CD4-positive, alpha-beta T cell treated with Interleukin-6 for 4 hours (primary cell): ENCODE data around the gene INHBB.
A peak's percentile ranks its signal among the peaks of the same experiment; 100 is the strongest.
"Not testable (repeated sequence)": the region's sequence is repeated elsewhere in the genome, so short reads cannot be mapped to it uniquely, and the experiment has no call there.

Experiments
- DNase-seq: peaks from one replicate; pipeline ENCODE4 v3.0.0-alpha.2; 2020; ENCODE audit warnings: mixed read lengths

The INHBB gene

GRCh38 chr2:120346026-120346666 is at the start of gene INHBB:
Gene INHBB, plus strand, starts transcription at chr2:120346136. Its CDS starts 53 bp downstream, at chr2:120346189.
- DNase-seq: no peak

GRCh38 chr2:120298173-120298835 is 47.6 kb upstream of the INHBB start:
- no peak for DNase-seq

GRCh38 chr2:120299004-120299403 is 46.9 kb upstream of the INHBB start:
- no peak for DNase-seq

GRCh38 chr2:120299561-120299960 is 46.4 kb upstream of the INHBB start:
- DNase-seq: no peak

- DNase-seq: no peak
Observed at GRCh38 chr2:120300385-120300784, 45.6 kb upstream of the INHBB start.

GRCh38 chr2:120301284-120301683 is 44.7 kb upstream of the INHBB start:
- DNase-seq: no peak

GRCh38 chr2:120302301-120302700 is 43.6 kb upstream of the INHBB start:
- DNase-seq: no peak

- DNase-seq: no peak
Observed at GRCh38 chr2:120303177-120303576, 42.8 kb upstream of the INHBB start.

- no peak for DNase-seq
Observed at GRCh38 chr2:120305296-120305695, 40.6 kb upstream of the INHBB start.

GRCh38 chr2:120305937-120306490 is 39.9 kb upstream of the INHBB start:
- no peak for DNase-seq

- no peak for DNase-seq
Observed at GRCh38 chr2:120307482-120307881, 38.5 kb upstream of the INHBB start.

- DNase-seq: no peak
Observed at GRCh38 chr2:120308038-120308910, 37.7 kb upstream of the INHBB start.

GRCh38 chr2:120310136-120310535 is 35.8 kb upstream of the INHBB start:
- DNase-seq: no peak

GRCh38 chr2:120310841-120311240 is 35.1 kb upstream of the INHBB start:
- DNase-seq: not testable (repeated sequence)

GRCh38 chr2:120312076-120312475 is 33.9 kb upstream of the INHBB start:
- DNase-seq: no peak

- peak; percentile 84 for DNase-seq
Observed at GRCh38 chr2:120312860-120313694, 32.9 kb upstream of the INHBB start.

GRCh38 chr2:120313695-120314615 is 32.0 kb upstream of the INHBB start:
- no peak for DNase-seq

GRCh38 chr2:120314690-120315366 is 31.1 kb upstream of the INHBB start:
- DNase-seq: peak; percentile 64

- DNase-seq: no peak
Observed at GRCh38 chr2:120315367-120316033, 30.4 kb upstream of the INHBB start.

- DNase-seq: no peak
Observed at GRCh38 chr2:120316071-120316470, 29.9 kb upstream of the INHBB start.
